H9 (cell line): ENCODE measurements around the gene ZDHHC15. TPM values are rescaled to one million over a fixed set of nuclear protein-coding genes. Genes with fewer than 3 reads are reported as not detected.

Experiments used
- DNase-seq: peaks from one replicate; pipeline ENCODE4 v3.0.0-alpha.2; 2017
- H2AFZ ChIP-seq: one replicate; pipeline ENCODE4 v1.6.1; 2013; ENCODE audit warnings: mild to moderate bottlenecking, low read length, control low read depth, moderate library complexity
- H2AK5ac ChIP-seq: 2 replicates; pipeline ENCODE4 v1.6.1; 2013; ENCODE audit warnings: low read length, control low read depth, mixed read lengths; ENCODE audit not compliant: insufficient read length
- H2BK120ac ChIP-seq: one replicate; pipeline ENCODE4 v1.6.1; 2013; ENCODE audit warnings: low read depth, mild to moderate bottlenecking, low read length, control low read depth, inconsistent platforms; ENCODE audit not compliant: poor library complexity, severe bottlenecking
- H2BK12ac ChIP-seq: 2 replicates; pipeline ENCODE4 v1.6.1; 2013; ENCODE audit warnings: low read length, control low read depth, mixed read lengths, low read depth; ENCODE audit not compliant: insufficient read length
- H2BK15ac ChIP-seq: 2 replicates; pipeline ENCODE4 v1.6.1; 2013; ENCODE audit warnings: low read depth, low read length, control low read depth
- H2BK20ac ChIP-seq: one replicate; pipeline ENCODE4 v1.6.1; 2013; ENCODE audit warnings: low read depth, mild to moderate bottlenecking, low read length, control low read depth, inconsistent platforms; ENCODE audit not compliant: poor library complexity, severe bottlenecking
- H2BK5ac ChIP-seq: 2 replicates; pipeline ENCODE4 v1.6.1; 2013; ENCODE audit warnings: low read length, control low read depth, mixed read lengths; ENCODE audit not compliant: insufficient read length
- H3K14ac ChIP-seq: 2 replicates; pipeline ENCODE4 v1.6.1; 2013; ENCODE audit warnings: low read length, control low read depth; ENCODE audit not compliant: insufficient read depth
- H3K18ac ChIP-seq: 2 replicates; pipeline ENCODE4 v1.6.1; 2013; ENCODE audit warnings: low read depth, mild to moderate bottlenecking, mixed read lengths, low read length, control low read depth; ENCODE audit not compliant: insufficient read length
- H3K23ac ChIP-seq: 2 replicates; pipeline ENCODE4 v1.6.1; 2013; ENCODE audit warnings: low read length, control low read depth, mixed read lengths, low read depth; ENCODE audit not compliant: insufficient read length
- H3K23me2 ChIP-seq: 2 replicates; pipeline ENCODE4 v1.6.1; 2013; ENCODE audit warnings: low read depth, mild to moderate bottlenecking, mixed read lengths, low read length, control low read depth; ENCODE audit not compliant: insufficient read length, poor library complexity, severe bottlenecking
- H3K27ac ChIP-seq: 2 replicates; pipeline ENCODE4 v1.5.1; 2013; ENCODE audit warnings: low read length, control low read depth, mixed read lengths, low read depth; ENCODE audit not compliant: insufficient read length
- H3K27me3 ChIP-seq: 2 replicates; pipeline ENCODE4 v1.6.1; 2013; ENCODE audit warnings: low read length, control low read depth, inconsistent platforms; ENCODE audit not compliant: insufficient read depth
- H3K4ac ChIP-seq: 2 replicates; pipeline ENCODE4 v1.6.1; 2013; ENCODE audit warnings: low read depth, mild to moderate bottlenecking, control low read depth, inconsistent platforms, low read length, moderate library complexity
- H3K4me1 ChIP-seq: 2 replicates; pipeline ENCODE4 v1.6.1; 2013; ENCODE audit warnings: low read length, control low read depth, inconsistent platforms; ENCODE audit not compliant: insufficient read depth
- H3K4me2 ChIP-seq: 2 replicates; pipeline ENCODE4 v1.6.1; 2013; ENCODE audit warnings: low read length, control low read depth, mixed read lengths; ENCODE audit not compliant: insufficient read length, insufficient read depth
- H3K56ac ChIP-seq: 2 replicates; pipeline ENCODE4 v1.6.1; 2013; ENCODE audit warnings: low read depth, mild to moderate bottlenecking, mixed read lengths, low read length, control low read depth; ENCODE audit not compliant: insufficient read length
- H3K79me1 ChIP-seq: 2 replicates; pipeline ENCODE4 v1.6.1; 2013; ENCODE audit warnings: low read depth, mild to moderate bottlenecking, moderate library complexity, low read length, control low read depth, inconsistent platforms; ENCODE audit not compliant: insufficient read depth, poor library complexity, severe bottlenecking
- H3K79me2 ChIP-seq: 2 replicates; pipeline ENCODE4 v1.6.1; 2013; ENCODE audit warnings: low read length, control low read depth, inconsistent platforms; ENCODE audit not compliant: insufficient read depth
- H3K9ac ChIP-seq: 2 replicates; pipeline ENCODE4 v1.6.1; 2013; ENCODE audit warnings: low read length, control low read depth, mixed read lengths; ENCODE audit not compliant: insufficient read length; ENCODE audit errors: extremely low read depth
- H3K9me3 ChIP-seq: one replicate; pipeline ENCODE4 v1.6.1; 2013; ENCODE audit warnings: low read depth, low read length, inconsistent platforms; ENCODE audit not compliant: control insufficient read depth
- H3T11ph ChIP-seq: one replicate; pipeline ENCODE4 v1.6.1; 2013; ENCODE audit warnings: mild to moderate bottlenecking, low read length, control low read depth, inconsistent platforms
- H4K20me1 ChIP-seq: one replicate; pipeline ENCODE4 v1.6.1; 2013; ENCODE audit not compliant: control insufficient read depth, insufficient read length, insufficient read depth
- H4K5ac ChIP-seq: 2 replicates; pipeline ENCODE4 v1.6.1; 2013; ENCODE audit warnings: low read depth, mild to moderate bottlenecking, mixed read lengths, low read length, control low read depth; ENCODE audit not compliant: insufficient read length
- H4K8ac ChIP-seq: replicated peaks from 2 replicates; pipeline ENCODE4 v1.6.1; 2013; ENCODE audit warnings: low read length, control low read depth, mixed read lengths, low read depth; ENCODE audit not compliant: insufficient read length
- H4K91ac ChIP-seq: 2 replicates; pipeline ENCODE4 v1.6.1; 2013; ENCODE audit warnings: low read depth, mild to moderate bottlenecking, moderate library complexity, mixed read lengths, low read length, control low read depth; ENCODE audit not compliant: insufficient read length
- H3K27ac Mint-ChIP-seq, 3 experiments: 2 replicates in 2 of 3; 3 replicates in 1 of 3; pipeline ENCODE4 v1.8.0; 2020 to 2021; ENCODE audit warnings: mixed read lengths in 3 of 3, mild to moderate bottlenecking in 1 of 3, moderate library complexity in 1 of 3
- H3K27me3 Mint-ChIP-seq: 2 replicates; pipeline ENCODE4 v1.8.0; 2021; ENCODE audit warnings: low read depth, mild to moderate bottlenecking, moderate library complexity, mixed read lengths
- H3K36me3 Mint-ChIP-seq, 3 experiments: 2 replicates in 2 of 3; 3 replicates in 1 of 3; pipeline ENCODE4 v1.8.0; 2020 to 2021; ENCODE audit warnings: low read depth in 3 of 3, mixed read lengths in 3 of 3; ENCODE audit not compliant: insufficient read depth in 1 of 3
- H3K4me1 Mint-ChIP-seq, 2 experiments: 2 replicates each; pipeline ENCODE4 v1.8.0; 2020; ENCODE audit warnings: mixed read lengths in 2 of 2
- H3K4me3 Mint-ChIP-seq, 2 experiments: 2 replicates in 1 of 2; 3 replicates in 1 of 2; pipeline ENCODE4 v1.8.0; 2020 to 2021; ENCODE audit warnings: mild to moderate bottlenecking in 2 of 2, mixed read lengths in 2 of 2, moderate library complexity in 1 of 2
- H3K9me3 Mint-ChIP-seq, 2 experiments: 2 replicates in 1 of 2; 3 replicates in 1 of 2; pipeline ENCODE4 v1.8.0; 2020; ENCODE audit warnings: mild to moderate bottlenecking in 2 of 2, mixed read lengths in 2 of 2, moderate library complexity in 1 of 2
- CTCF ChIP-seq: fragments of 200-600 bp; sonication (generic); conservative IDR thresholded peaks from 3 replicates; pipeline ENCODE4 v1.8.0; 2021; ENCODE audit warnings: antibody characterized with exemption, mild to moderate bottlenecking
- WGBS: extraction: QIAGEN DNeasy Blood & Tissue Kit; methylation state at CpG from one replicate; pipeline ENCODE4 v1.1.7; 2013; ENCODE audit warnings: missing lambda C conversion rate, low lambda C conversion rate, mixed read lengths; ENCODE audit not compliant: insufficient read length; ENCODE audit errors: extremely low coverage; 5-methylcytosine and 5-hydroxymethylcytosine counted together
- total RNA-seq: library from RNA; stranded (reverse); gene quantifications from 2 replicates; pipeline ENCODE4 v1.2.1, GENCODE V29; 2021

Gene ZDHHC15
- total RNA-seq, 1 experiment from 2014 or later: 2.7 TPM

GRCh38 chrX:75337525-75337924 lies 185.3 kb downstream of the ZDHHC15 start:
- no CpG with 5 or more reads among the region's 2 CpGs for WGBS

More at GRCh38 chrX:75337525-75337924, 185.3 kb downstream of the ZDHHC15 start:
- Histone ChIP-seq H3K4me1 (no peaks in the 10 kb centered on the region), H3K9ac (no peak overlapping the region), H2BK20ac (no peak overlapping the region), H4K91ac (no peak overlapping the region), H4K8ac (no peak overlapping the region), H2BK12ac (no peak overlapping the region), H3K4ac (no peak overlapping the region), H3K14ac (no peak overlapping the region), H3K79me1 (no peaks in the 10 kb centered on the region), H3K23ac (no peak overlapping the region), H2AFZ (no peak overlapping the region), H2BK5ac (no peak overlapping the region), H4K5ac (no peak overlapping the region), H3K4me2 (no peak overlapping the region), H3K27ac (no peak overlapping the region), H3K23me2 (no peaks in the 10 kb centered on the region), H3K79me2 (no peaks in the 10 kb centered on the region), H3K56ac (no peak overlapping the region), H3K18ac (no peak overlapping the region), H4K20me1 (no peaks in the 10 kb centered on the region), H2AK5ac (no peak overlapping the region), H3T11ph (no peak overlapping the region), H3K27me3 (no peaks in the 10 kb centered on the region), H2BK15ac (no peak overlapping the region), H3K9me3 (peaks cover 35% of the 10 kb centered on the region), H2BK120ac (no peak overlapping the region)
- Mint-ChIP-seq H3K9me3 (peaks cover 66 to 81% of the 10 kb centered on the region in 2 experiments), H3K27ac (no peak overlapping the region), H3K36me3 (peaks cover 24 to 33% (median 29%) of the 10 kb centered on the region in 3 experiments), H3K4me3 (no peak overlapping the region), H3K27me3 (no peaks in the 10 kb centered on the region), H3K4me1 (no peaks in the 10 kb centered on the region)
- TF ChIP-seq CTCF: no peak
- DNase-seq: no peak
